ENCODE data around the gene TPX2.

DNA sequence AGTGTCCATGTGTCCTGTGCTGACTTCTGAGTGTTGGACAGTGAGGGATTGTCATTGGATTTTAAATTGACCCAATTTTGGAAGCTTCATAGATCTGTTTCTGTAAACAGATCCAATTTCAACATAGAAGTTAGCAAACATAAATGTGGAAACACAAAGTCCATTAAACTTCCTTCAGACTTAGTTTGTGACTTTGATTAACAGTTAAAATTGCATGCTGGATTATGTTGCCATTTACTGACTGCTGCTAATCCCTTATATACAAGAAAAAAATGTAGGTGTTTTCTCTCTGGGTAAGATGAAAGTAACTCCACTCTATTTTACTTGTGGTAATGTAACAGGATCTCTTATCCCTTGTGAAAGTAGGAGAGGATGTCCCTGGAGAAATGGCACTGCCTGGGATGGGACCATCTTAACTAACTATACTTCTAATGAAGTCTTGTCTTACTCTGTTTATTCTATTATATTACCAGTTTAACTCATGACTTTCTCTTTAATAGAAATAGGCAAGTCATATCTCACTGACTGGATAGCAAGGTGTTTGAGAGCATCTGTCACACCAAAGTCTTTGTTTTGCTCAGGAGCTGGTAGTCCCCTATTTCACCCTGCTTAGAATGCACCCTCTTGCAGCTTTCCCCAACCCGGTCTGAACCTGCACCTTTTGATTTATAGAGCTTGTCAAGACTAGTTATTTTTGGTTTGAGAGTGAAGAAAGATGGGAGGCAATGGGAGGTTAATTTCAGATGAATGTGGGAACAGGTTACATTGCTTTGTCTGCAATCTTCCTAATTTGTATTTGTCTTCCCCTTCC lies 7.2 kb downstream of the TPX2 start:
- TF ChIP-seq CTCF (IDR thresholded peaks at IDR 0.05), result no peak
- no peak for TF ChIP-seq EP300 (IDR thresholded peaks at IDR 0.05)
- no peak for TF ChIP-seq POLR2A (IDR thresholded peaks at IDR 0.05)
- TF ChIP-seq POLR2AphosphoS5 (IDR thresholded peaks at IDR 0.05), result no peak
